Upper lobe of left lung (tissue), 6 donors: ENCODE data around the gene ROBO1. TPM values are rescaled to one million over a fixed set of nuclear protein-coding genes. Genes with fewer than 3 reads are reported as not detected.
"Not testable (repeated sequence)": the region's sequence is repeated elsewhere in the genome, so short reads cannot be mapped to it uniquely, and the experiment has no call there.

Source experiments
- ATAC-seq, 2 donors: fragments of 200-7000 bp; cut with Tn5 transposase; one replicate each; pipeline ENCODE4 v1.9.1; 2022; ENCODE audit warnings: mild to moderate bottlenecking in 2 of 2, moderate library complexity in 2 of 2; ENCODE audit not compliant: low FRiP score in 2 of 2
- DNase-seq, 2 donors: peaks; one replicate each; pipeline ENCODE4 v3.0.0-alpha.2; 2019 to 2020
- H3K27ac ChIP-seq, 4 donors: fragments of 200-600 bp; sonication (generic); one replicate each; pipeline ENCODE4 v1.5.1; 2016 to 2019
- H3K27me3 ChIP-seq, 4 donors: fragments of 200-600 bp; sonication (generic); one replicate each; pipeline ENCODE4 v1.5.1; 2017 to 2019
- H3K36me3 ChIP-seq, 4 donors: fragments of 200-600 bp; sonication (generic); one replicate each; pipeline ENCODE4 v1.5.1; 2016 to 2019
- H3K4me1 ChIP-seq, 4 donors: fragments of 200-600 bp; sonication (generic); one replicate each; pipeline ENCODE4 v1.5.1; 2018 to 2019
- H3K4me3 ChIP-seq, 4 donors: fragments of 200-600 bp; sonication (generic); one replicate each; pipeline ENCODE4 v1.5.1; 2017 to 2019; ENCODE audit warnings: mild to moderate bottlenecking in 2 of 4, moderate library complexity in 1 of 4
- H3K9me3 ChIP-seq, 4 donors: fragments of 200-600 bp; sonication (generic); one replicate each; pipeline ENCODE4 v1.5.1; 2018 to 2019
- EP300 ChIP-seq, 4 donors: sonication (generic); formaldehyde crosslinking; IDR thresholded peaks; one replicate each; pipeline ENCODE4 v1.5.1; 2017; ENCODE audit warnings: antibody characterized with exemption in 4 of 4, control low read depth in 2 of 4
- POLR2A ChIP-seq, 4 donors: fragments of 450-650 bp; IDR thresholded peaks; one replicate each; pipeline ENCODE4 v1.5.1; 2016 to 2017; ENCODE audit warnings: antibody characterized with exemption in 4 of 4, mild to moderate bottlenecking in 2 of 4
- POLR2AphosphoS5 ChIP-seq, 2 donors: sonication (generic); formaldehyde crosslinking; IDR thresholded peaks; one replicate each; pipeline ENCODE4 v1.5.1; 2017; ENCODE audit warnings: antibody characterized with exemption in 2 of 2
- WGBS, 2 donors: methylation state at CpG; one replicate each; pipeline ENCODE4 v1.1.5; 2017 to 2018; 5-methylcytosine and 5-hydroxymethylcytosine counted together
- total RNA-seq, 6 donors: library from RNA; depleted of rRNA in 4 of 6; stranded (reverse); fragments of >200 nt in 4 of 6; gene quantifications; one replicate each; pipeline versions ENCODE4 v1.1.0 to v1.2.1, GENCODE V29; 2016 to 2021
- TF ChIP-seq, protein P1 (sequence below), 6 experiments: fragments of 450-650 bp in 4 of 6; fragments of 200-600 bp in 2 of 6; sonication (generic) in 2 of 6; IDR thresholded peaks; one replicate each; pipeline ENCODE4 v1.5.1; 2016 to 2019; ENCODE audit warnings: antibody characterized with exemption in 6 of 6
- donor health status: DM: no; HTN: no; CAD: no; lungs with moderate emphysema.
- donor health status: DM: no; HTN: yes; CAD: no; lungs with severe emphysema.

The ROBO1 gene
- total RNA-seq, 6 donors from 2014 or later: 10.5 to 29.0 (median 18.0) TPM

DNA sequence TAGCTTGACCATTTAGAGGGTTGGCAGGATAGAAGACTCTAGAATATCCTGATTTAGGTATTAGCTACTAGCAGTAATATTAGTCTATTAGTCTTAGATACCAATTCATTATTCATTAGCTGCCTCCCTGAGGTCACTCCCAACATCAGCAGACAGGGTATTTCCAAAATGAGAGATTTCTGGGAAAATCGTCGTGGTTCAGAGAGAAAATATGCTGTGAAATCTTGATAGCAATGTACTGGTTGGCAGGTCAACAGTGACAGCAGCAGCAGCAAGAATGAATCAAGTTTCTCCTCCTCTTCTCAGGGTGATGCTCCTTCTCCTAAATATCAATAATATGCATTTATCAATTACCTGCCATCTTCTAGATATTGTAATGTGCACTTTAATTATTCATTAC lies 41.3 kb upstream of the ROBO1 start:
- Histone ChIP-seq H3K36me3 (no peaks in the 10 kb centered on the region), H3K4me3 (no peak overlapping the region), H3K27ac (no peak overlapping the region), H3K9me3 (no peaks in the 10 kb centered on the region), H3K27me3 (no peaks in the 10 kb centered on the region), H3K4me1 (no peaks in the 10 kb centered on the region)
- ATAC-seq (no peak), DNase-seq (no peak)
- 73 to 75% methylated on average over 2 of the region's 2 CpGs for WGBS, 2 donors
- TF ChIP-seq EP300 (IDR thresholded peaks at IDR 0.05): no peak
- TF ChIP-seq, protein P1, sequence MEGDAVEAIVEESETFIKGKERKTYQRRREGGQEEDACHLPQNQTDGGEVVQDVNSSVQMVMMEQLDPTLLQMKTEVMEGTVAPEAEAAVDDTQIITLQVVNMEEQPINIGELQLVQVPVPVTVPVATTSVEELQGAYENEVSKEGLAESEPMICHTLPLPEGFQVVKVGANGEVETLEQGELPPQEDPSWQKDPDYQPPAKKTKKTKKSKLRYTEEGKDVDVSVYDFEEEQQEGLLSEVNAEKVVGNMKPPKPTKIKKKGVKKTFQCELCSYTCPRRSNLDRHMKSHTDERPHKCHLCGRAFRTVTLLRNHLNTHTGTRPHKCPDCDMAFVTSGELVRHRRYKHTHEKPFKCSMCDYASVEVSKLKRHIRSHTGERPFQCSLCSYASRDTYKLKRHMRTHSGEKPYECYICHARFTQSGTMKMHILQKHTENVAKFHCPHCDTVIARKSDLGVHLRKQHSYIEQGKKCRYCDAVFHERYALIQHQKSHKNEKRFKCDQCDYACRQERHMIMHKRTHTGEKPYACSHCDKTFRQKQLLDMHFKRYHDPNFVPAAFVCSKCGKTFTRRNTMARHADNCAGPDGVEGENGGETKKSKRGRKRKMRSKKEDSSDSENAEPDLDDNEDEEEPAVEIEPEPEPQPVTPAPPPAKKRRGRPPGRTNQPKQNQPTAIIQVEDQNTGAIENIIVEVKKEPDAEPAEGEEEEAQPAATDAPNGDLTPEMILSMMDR (IDR thresholded peaks at IDR 0.05): no peak
- TF ChIP-seq POLR2AphosphoS5 (IDR thresholded peaks at IDR 0.05): no peak
- TF ChIP-seq POLR2A (IDR thresholded peaks at IDR 0.05): no peak

DNA sequence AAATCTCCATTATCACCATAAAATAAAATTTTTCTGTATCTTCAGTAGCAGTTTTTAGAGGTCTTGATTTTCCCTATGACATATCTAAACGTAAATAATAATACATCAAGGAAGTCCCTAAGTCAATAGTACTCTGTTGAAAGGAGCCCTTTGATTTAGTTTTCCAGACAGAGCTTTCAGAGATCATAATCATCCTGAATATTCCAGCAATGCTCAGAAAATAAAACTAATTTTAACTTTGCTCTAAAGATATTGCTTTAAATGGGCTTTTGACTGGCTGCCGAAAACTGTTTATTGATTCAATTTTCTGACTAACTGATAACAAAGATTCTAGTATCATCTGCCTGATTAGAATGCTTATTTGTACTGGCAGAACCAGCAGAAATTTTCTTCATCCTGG lies 40.7 kb upstream of the ROBO1 start:
- no peaks in the 10 kb centered on the region for H3K36me3 ChIP-seq
- no peaks in the 10 kb centered on the region for H3K9me3 ChIP-seq
- no peak for ATAC-seq
- no peak overlapping the region for H3K27ac ChIP-seq
- 57 to 61% methylated on average over 2 of the region's 2 CpGs for WGBS, 2 donors
- no peak overlapping the region for H3K4me3 ChIP-seq
- H3K27me3 ChIP-seq: no peaks in the 10 kb centered on the region
- TF ChIP-seq EP300 (IDR thresholded peaks at IDR 0.05): no peak
- TF ChIP-seq, protein P1 (IDR thresholded peaks at IDR 0.05): no peak
- no peak for TF ChIP-seq POLR2AphosphoS5 (IDR thresholded peaks at IDR 0.05)
- TF ChIP-seq POLR2A (IDR thresholded peaks at IDR 0.05): no peak
- DNase-seq: no peak
- no peaks in the 10 kb centered on the region for H3K4me1 ChIP-seq

DNA sequence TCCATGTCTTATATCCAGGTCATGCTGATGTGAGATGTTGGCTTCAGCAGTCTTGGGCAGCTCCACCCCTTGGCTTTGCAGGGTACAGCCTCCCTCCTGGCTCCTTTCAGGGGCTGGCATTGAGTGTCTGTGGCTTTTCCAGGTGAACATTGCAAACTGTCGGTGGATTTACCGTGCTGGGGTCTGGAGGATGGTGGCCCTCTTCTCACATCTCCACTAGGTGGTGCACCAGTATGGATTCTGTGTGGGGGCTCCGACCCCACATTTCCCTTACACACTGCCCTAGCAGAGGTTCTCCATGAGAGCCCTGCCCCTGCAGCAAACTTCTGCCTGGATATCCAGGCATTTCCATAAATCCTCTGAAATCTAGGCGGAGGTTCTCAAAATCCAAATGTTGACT lies 22.4 kb upstream of the ROBO1 start:
- H3K27ac ChIP-seq, DNase-seq, H3K27me3 ChIP-seq, H3K9me3 ChIP-seq, ATAC-seq, H3K4me3 ChIP-seq, H3K36me3 ChIP-seq, H3K4me1 ChIP-seq: not testable (repeated sequence)
- WGBS, 2 donors: 78 to 84% methylated on average over 2 to 4 of the region's 4 CpGs

DNA sequence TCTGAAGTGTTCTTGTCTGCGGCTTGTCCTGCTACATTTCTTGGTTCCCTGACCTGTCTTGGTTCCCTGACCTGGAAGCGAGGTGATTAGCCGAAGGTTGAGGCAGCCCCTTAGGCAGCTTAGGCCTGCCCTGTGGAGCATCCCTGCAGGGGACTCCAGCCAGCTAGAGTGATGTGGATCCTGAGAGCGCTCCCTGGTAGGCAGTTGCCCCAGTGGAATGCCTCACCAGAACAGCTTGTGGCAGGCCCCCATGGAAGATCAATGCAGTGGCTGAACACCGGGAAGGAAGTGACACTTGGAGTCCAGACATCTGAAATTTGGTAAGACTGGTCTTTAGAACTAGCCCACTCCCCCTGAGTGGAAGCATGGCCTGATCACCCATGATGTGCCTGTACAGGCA lies 5.5 kb upstream of the ROBO1 start:
- no peak for ATAC-seq
- H3K36me3 ChIP-seq: no peaks in the 10 kb centered on the region
- TF ChIP-seq, protein P1 (IDR thresholded peaks at IDR 0.05): no peak
- TF ChIP-seq POLR2A (IDR thresholded peaks at IDR 0.05): no peak
- no peak for TF ChIP-seq POLR2AphosphoS5 (IDR thresholded peaks at IDR 0.05)
- TF ChIP-seq EP300 (IDR thresholded peaks at IDR 0.05): no peak

DNA sequence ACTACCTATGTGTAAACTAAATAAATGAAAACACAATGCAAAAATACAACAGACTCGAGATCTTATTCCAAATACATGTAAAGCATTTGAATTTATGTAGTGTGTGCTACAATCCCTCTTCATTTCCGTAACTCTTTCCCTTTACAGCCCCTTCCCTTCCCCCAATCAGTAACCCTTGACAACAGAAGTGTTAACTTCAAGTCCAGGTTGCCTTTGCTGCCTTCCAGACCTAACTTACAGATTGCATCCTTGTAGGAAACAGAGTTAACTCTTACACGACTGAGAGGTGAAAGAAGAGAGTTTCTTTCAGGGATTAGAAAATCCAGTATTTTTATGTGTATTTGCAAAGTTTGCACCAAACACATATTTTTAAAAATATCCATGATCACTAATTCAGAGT lies 1.4 kb upstream of the ROBO1 start:
- Histone ChIP-seq H3K4me1 (peaks cover 4 to 16% (median 5%) of the 10 kb centered on the region in 4 donors), H3K4me3 (no peak overlapping the region), H3K36me3 (no peaks in the 10 kb centered on the region), H3K9me3 (no peaks in the 10 kb centered on the region), H3K27ac (no peak overlapping the region), H3K27me3 (peaks cover 0 to 6% (median 3%) of the 10 kb centered on the region in 4 donors)
- no peak for DNase-seq
- WGBS, 2 donors: 26 to 42% methylated on average over 3 of the region's 3 CpGs
- ATAC-seq: no peak
- TF ChIP-seq POLR2A (IDR thresholded peaks at IDR 0.05): no peak
- TF ChIP-seq, protein P1 (IDR thresholded peaks at IDR 0.05): no peak
- TF ChIP-seq POLR2AphosphoS5 (IDR thresholded peaks at IDR 0.05): no peak
- TF ChIP-seq EP300 (IDR thresholded peaks at IDR 0.05): no peak

More for the DNA sequence above, 5.5 kb upstream of the ROBO1 start:
- Histone ChIP-seq H3K4me1 (no peaks in the 10 kb centered on the region), H3K27ac (no peak overlapping the region), H3K4me3 (no peak overlapping the region), H3K27me3 (no peaks in the 10 kb centered on the region), H3K9me3 (no peaks in the 10 kb centered on the region)
- 77 to 100% methylated on average over 4 to 5 of the region's 5 CpGs for WGBS, 2 donors
- no peak for DNase-seq
